K562 (cell line): ENCODE measurements around the gene ZNRF1. TPM values are rescaled to one million over a fixed set of nuclear protein-coding genes. Genes with fewer than 3 reads are reported as not detected.

Source experiments
- E4F1 ChIP-seq: fragments of 250-450 bp; sonication (Bioruptor Pico); IDR thresholded peaks from 2 replicates; pipeline ENCODE4 v1.5.0; 2021; ENCODE audit warnings: mild to moderate bottlenecking, borderline replicate concordance
- FOXM1 ChIP-seq, 2 experiments: fragments of 450-650 bp in 1 of 2; sonication (generic) in 1 of 2; formaldehyde crosslinking in 1 of 2; IDR thresholded peaks; 2 replicates each; pipeline versions ENCODE4 v1.6.1 to v1.9.0; 2017 to 2022; ENCODE audit warnings: low read depth in 2 of 2, mild to moderate bottlenecking in 2 of 2, missing genetic modification reagents in 1 of 2, moderate library complexity in 1 of 2
- HBP1 ChIP-seq: fragments of 450-650 bp; formaldehyde crosslinking; IDR thresholded peaks from 2 replicates; pipeline ENCODE4 v1.4.0; 2022; ENCODE audit warnings: missing genetic modification characterization
- HIVEP1 ChIP-seq: fragments of 250-450 bp; sonication (Bioruptor Pico); IDR thresholded peaks from 2 replicates; pipeline ENCODE4 v1.4.0; 2020; ENCODE audit warnings: mild to moderate bottlenecking
- KDM4B ChIP-seq, 2 experiments: fragments of 450-650 bp in 1 of 2; sonication (generic) in 1 of 2; IDR thresholded peaks; 2 replicates each; pipeline ENCODE4 v1.6.1; 2016 to 2017; ENCODE audit warnings: borderline replicate concordance in 2 of 2, antibody characterized with exemption in 1 of 2, low read depth in 1 of 2, mild to moderate bottlenecking in 1 of 2
- MCM2 ChIP-seq: fragments of 450-650 bp; IDR thresholded peaks from 2 replicates; pipeline ENCODE4 v1.6.1; 2017; ENCODE audit warnings: low read depth, mild to moderate bottlenecking
- PHB ChIP-seq: fragments of 250-450 bp; sonication (Bioruptor Pico); IDR thresholded peaks from 2 replicates; pipeline ENCODE4 v1.5.0; 2021
- PHF8 ChIP-seq: fragments of 200-600 bp; sonication (generic); IDR thresholded peaks from 2 replicates; pipeline ENCODE4 v1.6.1; 2012; ENCODE audit warnings: mixed run types, mild to moderate bottlenecking, inconsistent platforms, low read length, moderate library complexity, borderline replicate concordance
- PREB ChIP-seq: sonication (generic); formaldehyde crosslinking; IDR thresholded peaks from 2 replicates; pipeline ENCODE4 v1.8.1; 2023; ENCODE audit warnings: mild to moderate bottlenecking, missing genetic modification reagents
- SUPT5H ChIP-seq: fragments of 450-650 bp; IDR thresholded peaks from 2 replicates; pipeline ENCODE4 v1.6.1; 2016
- TEAD2 ChIP-seq: fragments of 450-650 bp; IDR thresholded peaks from 2 replicates; pipeline ENCODE4 v1.6.1; 2016; ENCODE audit warnings: missing genetic modification characterization, control low read depth, missing compliant biosample characterization
- THRAP3 ChIP-seq: fragments of 450-650 bp; IDR thresholded peaks from 2 replicates; pipeline ENCODE4 v1.6.1; 2016; ENCODE audit warnings: mild to moderate bottlenecking, inconsistent platforms, borderline replicate concordance
- ZNF3 ChIP-seq: fragments of 250-450 bp; sonication (Bioruptor Pico); IDR thresholded peaks from 2 replicates; pipeline ENCODE4 v1.5.0; 2021; ENCODE audit warnings: mild to moderate bottlenecking, moderate library complexity
- ZNF384 ChIP-seq: IDR thresholded peaks from 2 replicates; pipeline ENCODE4 v1.6.1; 2012; ENCODE audit warnings: low read depth, low read length, improper control_type of control experiment
- ZNF696 ChIP-seq: fragments of 250-450 bp; sonication (Bioruptor Pico); conservative IDR thresholded peaks from 2 replicates; pipeline ENCODE4 v1.4.0; 2020; ENCODE audit warnings: mild to moderate bottlenecking, moderate library complexity
- polyA plus RNA-seq, 8 experiments: library from polyadenylated mRNA; depleted of rRNA in 4 of 8; stranded (reverse) in 5 of 8; unstranded in 3 of 8; fragments of >200 nt; fragmentation: Nextera tagmentation in 2 of 8; fragmentation: Illumina TruSeq in 1 of 8; extraction: Ambion mirVana in 2 of 8; extraction: Trizol in 1 of 8; gene quantifications; 2 replicates each; pipeline versions ENCODE4 v1.2.1 to v1.2.3, GENCODE V29; 2011 to 2014; ENCODE audit warnings: inconsistent platforms in 1 of 8, missing spikeins in 1 of 8
- total RNA-seq, 7 experiments: library from RNA; depleted of rRNA in 6 of 7; stranded (reverse); fragments of >200 nt in 6 of 7; fragmentation: Illumina TruSeq in 2 of 7; extraction: Trizol in 2 of 7; gene quantifications; 2 replicates each; pipeline versions ENCODE4 v1.2.1 to v1.2.3, GENCODE V29; 2011 to 2021; ENCODE audit warnings: low replicate concordance in 1 of 7
- TF ChIP-seq, protein P1 (sequence below), 2 experiments: IDR thresholded peaks; 2 replicates each; pipeline ENCODE4 v1.6.1; 2011; ENCODE audit warnings: borderline replicate concordance in 1 of 2, control low read depth in 1 of 2, low read depth in 1 of 2, low read length in 1 of 2, mild to moderate bottlenecking in 1 of 2, mixed read lengths in 1 of 2, moderate library complexity in 1 of 2; ENCODE audit not compliant: insufficient read depth in 1 of 2, insufficient read length in 1 of 2, poor library complexity in 1 of 2, severe bottlenecking in 1 of 2; ENCODE audit errors: extremely low read depth in 1 of 2
- TF ChIP-seq, protein P2 (sequence below): sonication (generic); formaldehyde crosslinking; IDR thresholded peaks from 2 replicates; pipeline ENCODE4 v1.8.1; 2023; ENCODE audit warnings: mild to moderate bottlenecking, missing genetic modification reagents, moderate library complexity

Gene ZNRF1
- total and polyA plus RNA-seq, 9 of the 15 experiments (the other 6 are each of a cell fraction or from before 2014, with no cell fraction given), result 9.5 to 37.7 (median 20.0) TPM

DNA sequence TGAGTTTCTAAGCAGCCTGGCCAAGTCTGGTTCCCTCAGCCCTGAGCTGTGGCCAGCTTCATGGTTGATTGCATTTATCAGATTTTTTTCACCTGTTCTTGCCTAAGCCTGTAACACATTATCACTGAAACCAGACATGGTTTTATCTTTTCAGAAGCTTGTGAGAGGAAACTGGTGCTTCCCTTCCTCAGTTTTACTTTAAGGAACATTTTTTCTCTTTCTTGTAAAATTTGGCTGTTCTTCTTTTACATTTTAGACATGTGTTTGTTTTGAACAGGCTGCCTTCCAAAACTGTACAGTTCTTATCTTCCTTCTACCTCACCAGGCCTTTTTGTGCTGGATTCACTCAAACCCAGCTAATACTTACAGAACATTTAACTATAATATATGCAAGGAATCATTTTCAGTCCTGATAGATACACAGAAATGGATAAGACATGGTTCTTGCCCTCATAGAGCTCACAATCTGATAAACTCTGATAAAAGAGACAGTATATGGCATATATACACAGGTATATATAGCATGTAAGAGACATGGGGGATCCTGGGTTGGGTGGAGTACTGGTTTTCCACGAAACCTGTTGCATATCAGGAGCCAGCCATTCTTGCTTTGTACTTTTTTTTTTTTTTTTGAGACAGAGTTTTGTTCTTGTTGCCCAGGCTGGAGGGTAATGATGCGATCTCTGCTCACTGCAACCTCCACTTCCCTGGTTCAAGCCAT lies 44.5 kb downstream of the ZNRF1 start (continued):
- TF ChIP-seq MCM2 (no peak), HIVEP1 (CRISPR knock-in tag) (no peak), FOXM1 (IDR thresholded peaks at IDR 0.05; ENCODE audit: low read depth) (peak; percentile 97), FOXM1 (CRISPR knock-in tag; IDR thresholded peaks at IDR 0.05; ENCODE audit: low read depth) (no peak), PHB (CRISPR knock-in tag) (no peak), THRAP3 (no peak), KDM4B (IDR thresholded peaks at IDR 0.05; ENCODE audit: borderline replicate concordance in 2 of 2, low read depth in 1 of 2) (no peak), ZNF3 (CRISPR knock-in tag) (no peak), HBP1 (CRISPR knock-in tag) (no peak), ZNF696 (CRISPR knock-in tag) (no peak), PHF8 (no peak), TEAD2 (tag) (no peak), E4F1 (no peak), ZNF384 (peak; percentile 92), PREB (CRISPR knock-in tag) (no peak), SUPT5H (no peak)
- TF ChIP-seq, protein P1, sequence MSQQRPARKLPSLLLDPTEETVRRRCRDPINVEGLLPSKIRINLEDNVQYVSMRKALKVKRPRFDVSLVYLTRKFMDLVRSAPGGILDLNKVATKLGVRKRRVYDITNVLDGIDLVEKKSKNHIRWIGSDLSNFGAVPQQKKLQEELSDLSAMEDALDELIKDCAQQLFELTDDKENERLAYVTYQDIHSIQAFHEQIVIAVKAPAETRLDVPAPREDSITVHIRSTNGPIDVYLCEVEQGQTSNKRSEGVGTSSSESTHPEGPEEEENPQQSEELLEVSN (IDR thresholded peaks at IDR 0.05; ENCODE audit: borderline replicate concordance in 1 of 2, extremely low read depth in 1 of 2, insufficient read depth in 1 of 2, insufficient read length in 1 of 2, low read depth in 1 of 2, low read length in 1 of 2, poor library complexity in 1 of 2, severe bottlenecking in 1 of 2), result no peak
- TF ChIP-seq, protein P2, sequence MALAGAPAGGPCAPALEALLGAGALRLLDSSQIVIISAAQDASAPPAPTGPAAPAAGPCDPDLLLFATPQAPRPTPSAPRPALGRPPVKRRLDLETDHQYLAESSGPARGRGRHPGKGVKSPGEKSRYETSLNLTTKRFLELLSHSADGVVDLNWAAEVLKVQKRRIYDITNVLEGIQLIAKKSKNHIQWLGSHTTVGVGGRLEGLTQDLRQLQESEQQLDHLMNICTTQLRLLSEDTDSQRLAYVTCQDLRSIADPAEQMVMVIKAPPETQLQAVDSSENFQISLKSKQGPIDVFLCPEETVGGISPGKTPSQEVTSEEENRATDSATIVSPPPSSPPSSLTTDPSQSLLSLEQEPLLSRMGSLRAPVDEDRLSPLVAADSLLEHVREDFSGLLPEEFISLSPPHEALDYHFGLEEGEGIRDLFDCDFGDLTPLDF (CRISPR knock-in tag), result no peak; the same call in 1 of the 2 replicates
